Parathyroid adenoma (tissue), 2 donors: ENCODE data around the gene RTKN2.
"Not testable (repeated sequence)": the region's sequence is repeated elsewhere in the genome, so short reads cannot be mapped to it uniquely, and the experiment has no call there.

Experiments
- H2AFZ ChIP-seq: fragments of 300-600 bp; sonication (generic); one replicate; pipeline ENCODE4 v1.7.0; 2017; ENCODE audit warnings: antibody characterized with exemption, mild to moderate bottlenecking
- H3K27ac ChIP-seq: fragments of 300-600 bp; sonication (generic); one replicate; pipeline ENCODE4 v1.7.0; 2017
- H3K27me3 ChIP-seq: fragments of 300-600 bp; sonication (generic); one replicate; pipeline ENCODE4 v1.7.0; 2017; ENCODE audit warnings: low read length; ENCODE audit not compliant: control insufficient read depth, insufficient read depth
- H3K36me3 ChIP-seq: fragments of 300-600 bp; sonication (generic); one replicate; pipeline ENCODE4 v1.7.0; 2017; ENCODE audit warnings: low read length; ENCODE audit not compliant: control insufficient read depth, insufficient read depth
- H3K4me1 ChIP-seq: fragments of 300-600 bp; sonication (generic); one replicate; pipeline ENCODE4 v1.7.0; 2017; ENCODE audit warnings: control low read depth
- H3K4me2 ChIP-seq: fragments of 300-600 bp; sonication (generic); one replicate; pipeline ENCODE4 v1.7.0; 2017; ENCODE audit warnings: low read length
- H3K4me3 ChIP-seq: fragments of 300-600 bp; sonication (generic); one replicate; pipeline ENCODE4 v1.7.0; 2017; ENCODE audit warnings: low read depth, low read length
- H3K79me2 ChIP-seq: fragments of 300-600 bp; sonication (generic); one replicate; pipeline ENCODE4 v1.7.0; 2017; ENCODE audit warnings: control low read depth
- H3K9ac ChIP-seq: fragments of 300-600 bp; sonication (generic); one replicate; pipeline ENCODE4 v1.7.0; 2017; ENCODE audit warnings: mild to moderate bottlenecking
- H3K9me3 ChIP-seq: fragments of 300-600 bp; sonication (generic); one replicate; pipeline ENCODE4 v1.7.0; 2017; ENCODE audit warnings: low read length; ENCODE audit not compliant: control insufficient read depth
- TF ChIP-seq, protein P1 (sequence below): fragments of 300-600 bp; sonication (generic); IDR thresholded peaks from one replicate; pipeline ENCODE4 v1.7.0; 2017; ENCODE audit warnings: antibody characterized with exemption, mild to moderate bottlenecking
- donor health status: primary hyperparathyroidism.

The RTKN2 gene

DNA sequence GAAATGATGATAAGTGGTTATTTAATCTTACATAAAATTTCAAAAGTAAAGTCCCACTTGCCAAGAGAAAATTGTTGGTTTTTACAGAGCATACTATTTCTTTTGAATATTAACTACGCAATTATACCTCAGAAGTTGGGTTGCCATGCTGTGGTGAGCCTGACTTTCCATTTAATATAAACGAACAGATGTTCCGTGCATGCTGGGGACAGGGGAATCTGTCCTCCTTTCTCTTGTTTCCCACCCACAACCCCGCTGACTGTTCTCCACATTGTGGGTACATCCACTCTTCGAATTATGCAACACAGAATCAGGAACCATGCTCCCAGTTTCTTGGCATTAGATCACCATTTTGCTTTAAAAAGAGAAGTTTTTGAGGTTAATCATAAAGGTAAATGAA, 29.2 kb upstream of the RTKN2 start:
- Histone ChIP-seq H3K4me3 (no peak overlapping the region), H3K79me2 (no peaks in the 10 kb centered on the region), H2AFZ (no peak overlapping the region), H3K4me1 (no peaks in the 10 kb centered on the region), H3K27me3 (no peaks in the 10 kb centered on the region), H3K27ac (no peak overlapping the region), H3K9me3 (no peaks in the 10 kb centered on the region), H3K9ac (no peak overlapping the region), H3K36me3 (no peaks in the 10 kb centered on the region), H3K4me2 (no peak overlapping the region)
- TF ChIP-seq, protein P1, sequence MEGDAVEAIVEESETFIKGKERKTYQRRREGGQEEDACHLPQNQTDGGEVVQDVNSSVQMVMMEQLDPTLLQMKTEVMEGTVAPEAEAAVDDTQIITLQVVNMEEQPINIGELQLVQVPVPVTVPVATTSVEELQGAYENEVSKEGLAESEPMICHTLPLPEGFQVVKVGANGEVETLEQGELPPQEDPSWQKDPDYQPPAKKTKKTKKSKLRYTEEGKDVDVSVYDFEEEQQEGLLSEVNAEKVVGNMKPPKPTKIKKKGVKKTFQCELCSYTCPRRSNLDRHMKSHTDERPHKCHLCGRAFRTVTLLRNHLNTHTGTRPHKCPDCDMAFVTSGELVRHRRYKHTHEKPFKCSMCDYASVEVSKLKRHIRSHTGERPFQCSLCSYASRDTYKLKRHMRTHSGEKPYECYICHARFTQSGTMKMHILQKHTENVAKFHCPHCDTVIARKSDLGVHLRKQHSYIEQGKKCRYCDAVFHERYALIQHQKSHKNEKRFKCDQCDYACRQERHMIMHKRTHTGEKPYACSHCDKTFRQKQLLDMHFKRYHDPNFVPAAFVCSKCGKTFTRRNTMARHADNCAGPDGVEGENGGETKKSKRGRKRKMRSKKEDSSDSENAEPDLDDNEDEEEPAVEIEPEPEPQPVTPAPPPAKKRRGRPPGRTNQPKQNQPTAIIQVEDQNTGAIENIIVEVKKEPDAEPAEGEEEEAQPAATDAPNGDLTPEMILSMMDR, result no peak

GRCh38 chr10:62284221-62284620, 15.6 kb upstream of the RTKN2 start:
- Histone ChIP-seq H3K4me1 (no peaks in the 10 kb centered on the region), H3K9me3 (no peaks in the 10 kb centered on the region), H3K27ac (no peak overlapping the region), H3K27me3 (no peaks in the 10 kb centered on the region), H3K4me3 (no peak overlapping the region), H2AFZ (no peak overlapping the region), H3K9ac (no peak overlapping the region), H3K79me2 (no peaks in the 10 kb centered on the region), H3K4me2 (no peak overlapping the region), H3K36me3 (no peaks in the 10 kb centered on the region)
- TF ChIP-seq, protein P1, result no peak

DNA sequence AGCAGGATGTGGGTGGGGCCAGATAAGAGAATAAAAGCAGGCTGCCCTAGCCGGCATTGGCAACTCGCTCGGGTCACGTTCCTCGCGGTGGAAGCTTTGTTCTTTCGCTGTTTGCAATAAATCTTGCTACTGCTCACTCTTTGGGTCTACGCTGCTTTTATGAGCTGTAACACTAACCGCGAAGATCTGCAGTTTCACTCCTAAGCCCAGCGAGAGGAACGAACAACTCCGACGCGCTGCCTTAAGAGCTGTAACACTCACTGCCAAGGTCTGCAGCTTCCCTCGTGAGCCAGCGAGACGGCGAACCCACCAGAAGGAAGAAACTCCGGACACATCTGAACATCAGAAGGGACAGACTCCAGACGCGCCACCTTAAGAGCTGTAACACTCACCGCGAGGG, 12.7 kb upstream of the RTKN2 start:
- not testable (repeated sequence) for H3K27ac ChIP-seq, H3K36me3 ChIP-seq, H2AFZ ChIP-seq, H3K79me2 ChIP-seq, H3K9me3 ChIP-seq, H3K9ac ChIP-seq, H3K27me3 ChIP-seq, H3K4me1 ChIP-seq, H3K4me3 ChIP-seq, H3K4me2 ChIP-seq

GRCh38 chr10:62280392-62280791, 11.7 kb upstream of the RTKN2 start:
- not testable (repeated sequence) for H3K4me1 ChIP-seq, H3K9ac ChIP-seq, H3K79me2 ChIP-seq, H3K4me3 ChIP-seq, H3K9me3 ChIP-seq, H3K27ac ChIP-seq, H3K27me3 ChIP-seq, H3K4me2 ChIP-seq, H3K36me3 ChIP-seq, H2AFZ ChIP-seq

DNA sequence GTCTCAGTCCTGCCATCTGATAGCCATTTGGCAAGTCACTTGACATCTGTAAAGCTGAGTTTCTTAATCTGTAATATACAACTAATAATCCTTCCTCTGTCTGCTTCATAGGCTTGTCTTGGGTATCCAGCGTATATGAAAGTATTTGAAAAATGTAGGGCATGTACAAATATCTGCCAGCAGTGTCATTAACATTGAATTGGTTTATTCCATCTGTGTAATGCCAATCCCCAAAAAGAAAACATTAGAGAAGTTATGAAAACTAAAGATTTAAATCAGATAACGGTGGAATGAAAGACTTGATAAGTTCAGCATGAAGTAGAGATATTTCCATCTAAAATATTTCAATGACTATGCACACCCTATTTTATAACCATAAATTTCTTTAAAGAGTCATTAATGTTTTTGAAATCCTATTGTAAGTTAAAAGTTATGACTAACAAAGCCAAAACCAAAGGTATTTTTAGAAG, 9.8 kb upstream of the RTKN2 start:
- Histone ChIP-seq H3K36me3 (no peaks in the 10 kb centered on the region), H2AFZ (no peak overlapping the region), H3K79me2 (no peaks in the 10 kb centered on the region), H3K9ac (no peak overlapping the region), H3K4me2 (no peak overlapping the region), H3K4me3 (no peak overlapping the region), H3K9me3 (no peaks in the 10 kb centered on the region), H3K27ac (no peak overlapping the region), H3K4me1 (no peaks in the 10 kb centered on the region), H3K27me3 (no peaks in the 10 kb centered on the region)
- TF ChIP-seq, protein P1, result no peak

GRCh38 chr10:62277971-62278370, 9.3 kb upstream of the RTKN2 start:
- TF ChIP-seq, protein P1, result no peak
- Histone ChIP-seq H3K9me3 (no peaks in the 10 kb centered on the region), H3K9ac (no peak overlapping the region), H3K79me2 (no peaks in the 10 kb centered on the region), H3K4me3 (no peak overlapping the region), H3K27ac (no peak overlapping the region), H3K4me1 (no peaks in the 10 kb centered on the region), H3K36me3 (no peaks in the 10 kb centered on the region), H3K27me3 (no peaks in the 10 kb centered on the region), H2AFZ (no peak overlapping the region), H3K4me2 (no peak overlapping the region)
